HepG2 (cell line): Measurements from ENCODE around the gene PROP1. TPM values are rescaled to one million over a fixed set of nuclear protein-coding genes. Genes with fewer than 3 reads are reported as not detected.

Experiments
- ATAC-seq: fragments of 200-7000 bp; cut with Tn5 transposase; 3 replicates; pipeline ENCODE4 v1.9.1; 2020; ENCODE audit warnings: mild to moderate bottlenecking, moderate library complexity
- BruUV-seq: library from RNA; stranded (reverse); fragments of 400-500 nt; replicated peaks from 2 replicates; lab custom pipeline; 2021; lab: Mats Ljungman, UMichigan
- CTCF ChIA-PET: fragments of 300-600 bp; formaldehyde crosslinking; extraction: SDS; loops from one replicate; lab custom pipeline; 2021; ENCODE audit warnings: low total read pairs, inconsistent platforms, low intra/inter-chr PET ratio; lab: Yijun Ruan, JAX
- POLR2A ChIA-PET: fragments of 350-600 bp; sonication (Branson Sonifier 250); formaldehyde crosslinking; loops from one replicate; lab custom pipeline; 2020; ENCODE audit warnings: antibody characterized with exemption, inconsistent platforms; lab: Yijun Ruan, JAX
- DNase-seq: peaks from one replicate; pipeline ENCODE4 v3.0.0-alpha.2; 2015; ENCODE audit warnings: low spot score
- FAIRE-seq: peaks from 3 replicates; lab custom pipeline; 2011; peaks lifted over from hg19 to GRCh38; lab: Jason Lieb, UNC
- H2AFZ ChIP-seq: one replicate; pipeline ENCODE4 v1.6.1; 2011; ENCODE audit warnings: low read length, inconsistent platforms
- H3K27ac ChIP-seq: fragments of 300-600 bp; 3 replicates; pipeline ENCODE4 v1.8.0; 2011; ENCODE audit warnings: mixed run types, mild to moderate bottlenecking, mixed read lengths, low read length, inconsistent platforms; ENCODE audit not compliant: insufficient read depth; ENCODE audit errors: extremely low read length
- H3K27me3 ChIP-seq, 2 experiments: fragments of 200-600 bp in 1 of 2; 2 replicates in 1 of 2; 3 replicates in 1 of 2; pipeline versions ENCODE4 v1.6.0 to v1.8.0; 2011; ENCODE audit warnings: low read length in 2 of 2, mild to moderate bottlenecking in 2 of 2, moderate library complexity in 2 of 2, inconsistent platforms in 1 of 2; ENCODE audit not compliant: insufficient read depth in 2 of 2, control insufficient read depth in 1 of 2
- H3K36me3 ChIP-seq, 2 experiments: fragments of 200-600 bp in 1 of 2; replicated peaks in 1 of 2; 2 replicates in 1 of 2; 3 replicates in 1 of 2; pipeline versions ENCODE4 v1.5.1 to v1.8.0; 2011; ENCODE audit warnings: low read length in 2 of 2, inconsistent platforms in 1 of 2; ENCODE audit not compliant: insufficient read depth in 2 of 2, control insufficient read depth in 1 of 2
- H3K4me1 ChIP-seq: 2 replicates; pipeline ENCODE4 v1.5.1; 2012; ENCODE audit warnings: low read length, inconsistent platforms; ENCODE audit not compliant: insufficient read depth
- H3K4me2 ChIP-seq: 2 replicates; pipeline ENCODE4 v1.6.0; 2011; ENCODE audit warnings: low read depth, low read length, inconsistent platforms
- H3K4me3 ChIP-seq, 3 experiments: fragments of 200-600 bp in 1 of 3; sonication (generic), shearing (Covaris generic) in 1 of 3; replicated peaks in 1 of 3; 2 replicates each; pipeline ENCODE4 v1.5.1; 2011 to 2016; ENCODE audit warnings: low read length in 3 of 3, inconsistent platforms in 2 of 3, low read depth in 2 of 3, mild to moderate bottlenecking in 2 of 3, control low read depth in 1 of 3, mixed read lengths in 1 of 3; ENCODE audit not compliant: insufficient read depth in 1 of 3
- H3K79me2 ChIP-seq: one replicate; pipeline ENCODE4 v1.6.1; 2011; ENCODE audit warnings: low read length, inconsistent platforms; ENCODE audit not compliant: insufficient read depth
- H3K9ac ChIP-seq: 2 replicates; pipeline ENCODE4 v1.6.0; 2011; ENCODE audit warnings: mild to moderate bottlenecking, low read depth, low read length, inconsistent platforms; ENCODE audit not compliant: insufficient read depth
- H3K9me3 ChIP-seq: 2 replicates; pipeline ENCODE4 v1.5.1; 2012; ENCODE audit warnings: mild to moderate bottlenecking, low read length
- H4K20me1 ChIP-seq: 2 replicates; pipeline ENCODE4 v1.6.0; 2011; ENCODE audit warnings: inconsistent platforms, mild to moderate bottlenecking, low read length, moderate library complexity; ENCODE audit not compliant: insufficient read depth
- BRCA1 ChIP-seq: sonication (generic); formaldehyde crosslinking; IDR thresholded peaks from 2 replicates; pipeline ENCODE4 v1.4.0; 2020; ENCODE audit warnings: missing genetic modification reagents
- DBP ChIP-seq: sonication (generic); formaldehyde crosslinking; IDR thresholded peaks from 2 replicates; pipeline ENCODE4 v1.4.0; 2020; ENCODE audit warnings: missing genetic modification reagents; ENCODE audit errors: not compliant biosample characterization
- FUBP1 ChIP-seq: sonication (generic); formaldehyde crosslinking; IDR thresholded peaks from 2 replicates; pipeline ENCODE4 v1.5.1; 2020; ENCODE audit warnings: missing genetic modification reagents, mild to moderate bottlenecking, borderline replicate concordance
- HOXA9 ChIP-seq: sonication (generic); formaldehyde crosslinking; IDR thresholded peaks from 2 replicates; pipeline ENCODE4 v1.8.1; 2022; ENCODE audit warnings: missing genetic modification reagents, mild to moderate bottlenecking, moderate library complexity, borderline replicate concordance
- KDM3A ChIP-seq: IDR thresholded peaks from 2 replicates; pipeline ENCODE4 v1.6.1; 2018; ENCODE audit warnings: low read depth, missing compliant biosample characterization
- KLF6 ChIP-seq: IDR thresholded peaks from 2 replicates; pipeline ENCODE4 v1.8.0; 2016; ENCODE audit warnings: missing biosample characterization, missing genetic modification reagents
- NONO ChIP-seq, 2 experiments: fragments of 450-650 bp in 1 of 2; sonication (generic) in 1 of 2; formaldehyde crosslinking in 1 of 2; IDR thresholded peaks in 1 of 2; conservative IDR thresholded peaks in 1 of 2; 2 replicates each; pipeline versions ENCODE4 v1.6.1 to v1.8.0; 2017 to 2022; ENCODE audit warnings: mild to moderate bottlenecking in 1 of 2, missing genetic modification reagents in 1 of 2, moderate library complexity in 1 of 2
- PAF1 ChIP-seq: IDR thresholded peaks from 2 replicates; pipeline ENCODE4 v1.6.1; 2016; ENCODE audit warnings: missing genetic modification reagents, missing compliant biosample characterization
- SP5 ChIP-seq: IDR thresholded peaks from 2 replicates; pipeline ENCODE4 v1.6.1; 2016; ENCODE audit warnings: low read depth, borderline replicate concordance
- TBL1XR1 ChIP-seq: fragments of 150-350 bp; IDR thresholded peaks from 2 replicates; pipeline ENCODE4 v1.6.1; 2014; ENCODE audit warnings: borderline replicate concordance, low read length; ENCODE audit not compliant: partially characterized antibody
- ZBTB3 ChIP-seq: sonication (generic); formaldehyde crosslinking; IDR thresholded peaks from 2 replicates; pipeline ENCODE4 v1.4.0; 2020; ENCODE audit warnings: low read depth, mild to moderate bottlenecking, moderate library complexity, missing genetic modification reagents, borderline replicate concordance
- ZNF18 ChIP-seq: sonication (generic); formaldehyde crosslinking; IDR thresholded peaks from 2 replicates; pipeline ENCODE4 v1.8.0; 2022; ENCODE audit warnings: mild to moderate bottlenecking, missing genetic modification reagents; ENCODE audit not compliant: insufficient replicate concordance
- ZNF180 ChIP-seq: sonication (generic); formaldehyde crosslinking; IDR thresholded peaks from 2 replicates; pipeline ENCODE4 v1.4.0; 2020; ENCODE audit warnings: low read depth, missing genetic modification reagents, borderline replicate concordance
- WGBS: methylation state at CpG from one replicate; pipeline ENCODE4 v1.1.6; 2017; ENCODE audit warnings: low lambda C conversion rate; 5-methylcytosine and 5-hydroxymethylcytosine counted together
- in situ Hi-C: cut with HindIII; loops from 2 replicates; pipeline ENCODE4 v1.10.0; 2017; ENCODE audit warnings: low pct_unique_long_range_greater_than_20kb; ENCODE audit not compliant: extremely low pct_ligation_motif_present
- intact Hi-C: fragments of 100-400 bp; cut with micrococcal nuclease; formaldehyde crosslinking; loops from one replicate; pipeline ENCODE4 v1.10.0; 2022; ENCODE audit not compliant: unreplicated experiment
- polyA plus RNA-seq, 8 experiments: library from polyadenylated mRNA; depleted of rRNA in 3 of 8; stranded (reverse) in 7 of 8; unstranded in 1 of 8; fragments of >200 nt; fragmentation: Illumina TruSeq in 4 of 8; extraction: Trizol in 4 of 8; gene quantifications; 2 replicates each; pipeline versions ENCODE4 v1.2.1 to v1.2.3, GENCODE V29; 2011 to 2016; ENCODE audit warnings: low read depth in 4 of 8, missing spikeins in 1 of 8, mixed read lengths in 1 of 8; ENCODE audit not compliant: insufficient read depth in 1 of 8
- total RNA-seq, 5 experiments: library from RNA; depleted of rRNA; stranded (reverse); fragments of >200 nt; fragmentation: Illumina TruSeq; extraction: Trizol; gene quantifications; 2 replicates each; pipeline ENCODE4 v1.2.3, GENCODE V29; 2016; ENCODE audit warnings: low read depth in 1 of 5
- TF ChIP-seq, protein P1 (sequence below): sonication (generic); formaldehyde crosslinking; IDR thresholded peaks from 2 replicates; pipeline ENCODE4 v1.5.0; 2020; ENCODE audit warnings: mild to moderate bottlenecking, missing genetic modification reagents
- TF ChIP-seq, protein P2 (sequence below): sonication (generic); formaldehyde crosslinking; IDR thresholded peaks from 2 replicates; pipeline ENCODE4 v1.9.0; 2022; ENCODE audit warnings: missing genetic modification reagents, mild to moderate bottlenecking, borderline replicate concordance

Gene PROP1
- total and polyA plus RNA-seq, 2 of the 13 experiments (the other 11 are each of a cell fraction or from before 2014, with no cell fraction given): not detected

DNA sequence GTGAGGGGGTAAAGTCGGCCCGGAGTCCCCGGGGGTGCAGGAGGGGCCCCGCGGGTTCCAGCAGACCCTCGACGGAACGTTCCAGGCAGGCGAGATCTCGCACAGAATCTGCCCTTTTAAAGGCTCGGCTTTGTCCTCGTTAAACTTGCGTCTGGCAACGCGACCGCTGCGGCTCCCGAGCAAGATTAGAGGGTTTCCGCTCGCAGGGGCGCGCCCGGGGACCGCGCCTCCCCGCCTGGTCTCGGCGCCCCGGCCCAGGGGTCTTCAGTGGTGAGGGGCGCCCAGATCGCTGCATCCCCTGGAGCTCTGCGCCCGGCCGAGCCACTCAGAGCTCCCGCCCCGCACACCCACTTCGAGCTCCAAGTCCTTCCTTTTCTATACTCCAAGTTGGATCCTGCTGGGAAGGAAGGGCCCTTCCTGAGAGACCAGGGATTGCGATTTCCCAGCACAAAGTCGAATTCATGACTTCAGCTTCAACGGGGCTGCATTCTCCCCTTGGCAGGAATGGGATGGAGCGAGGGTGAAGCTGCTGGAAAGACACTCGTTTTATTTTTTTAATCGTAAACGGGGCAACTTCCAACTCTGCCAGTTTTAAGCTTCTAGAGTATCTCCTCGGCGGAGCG lies 11.3 kb downstream of the PROP1 start:
- ChIA-PET CTCF (no interaction called here), POLR2A (no interaction called here)
- Histone ChIP-seq H2AFZ (no peak overlapping the region), H3K79me2 (no peaks in the 10 kb centered on the region), H3K9me3 (no peaks in the 10 kb centered on the region), H3K4me3 (no peak overlapping the region), H3K4me1 (no peaks in the 10 kb centered on the region), H3K27ac (no peak overlapping the region), H3K36me3 (no peaks in the 10 kb centered on the region), H3K4me2 (no peak overlapping the region), H4K20me1 (no peaks in the 10 kb centered on the region; the same call in 1 of the 2 replicates), H3K9ac (no peak overlapping the region)
- 25% methylated on average over 10 of the region's 47 CpGs for WGBS
- no peak for FAIRE-seq
- intact Hi-C loops: no loop called here
- no TSS peak for BruUV-seq
- ATAC-seq: no peak
- no peak for DNase-seq
- TF ChIP-seq NONO (IDR thresholded peaks at IDR 0.05): no peak
- no peak for TF ChIP-seq NONO (CRISPR knock-in tag; conservative IDR thresholded peaks at IDR 0.05)
- TF ChIP-seq FUBP1 (CRISPR knock-in tag): no peak
- TF ChIP-seq TBL1XR1: no peak
- TF ChIP-seq, protein P1, sequence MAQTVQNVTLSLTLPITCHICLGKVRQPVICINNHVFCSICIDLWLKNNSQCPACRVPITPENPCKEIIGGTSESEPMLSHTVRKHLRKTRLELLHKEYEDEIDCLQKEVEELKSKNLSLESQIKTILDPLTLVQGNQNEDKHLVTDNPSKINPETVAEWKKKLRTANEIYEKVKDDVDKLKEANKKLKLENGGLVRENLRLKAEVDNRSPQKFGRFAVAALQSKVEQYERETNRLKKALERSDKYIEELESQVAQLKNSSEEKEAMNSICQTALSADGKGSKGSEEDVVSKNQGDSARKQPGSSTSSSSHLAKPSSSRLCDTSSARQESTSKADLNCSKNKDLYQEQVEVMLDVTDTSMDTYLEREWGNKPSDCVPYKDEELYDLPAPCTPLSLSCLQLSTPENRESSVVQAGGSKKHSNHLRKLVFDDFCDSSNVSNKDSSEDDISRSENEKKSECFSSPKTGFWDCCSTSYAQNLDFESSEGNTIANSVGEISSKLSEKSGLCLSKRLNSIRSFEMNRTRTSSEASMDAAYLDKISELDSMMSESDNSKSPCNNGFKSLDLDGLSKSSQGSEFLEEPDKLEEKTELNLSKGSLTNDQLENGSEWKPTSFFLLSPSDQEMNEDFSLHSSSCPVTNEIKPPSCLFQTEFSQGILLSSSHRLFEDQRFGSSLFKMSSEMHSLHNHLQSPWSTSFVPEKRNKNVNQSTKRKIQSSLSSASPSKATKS (CRISPR knock-in tag): no peak
- no peak for TF ChIP-seq HOXA9 (CRISPR knock-in tag)
- TF ChIP-seq ZNF180 (CRISPR knock-in tag): no peak
- no peak for TF ChIP-seq KDM3A
- no peak for TF ChIP-seq PAF1
- TF ChIP-seq, protein P2, sequence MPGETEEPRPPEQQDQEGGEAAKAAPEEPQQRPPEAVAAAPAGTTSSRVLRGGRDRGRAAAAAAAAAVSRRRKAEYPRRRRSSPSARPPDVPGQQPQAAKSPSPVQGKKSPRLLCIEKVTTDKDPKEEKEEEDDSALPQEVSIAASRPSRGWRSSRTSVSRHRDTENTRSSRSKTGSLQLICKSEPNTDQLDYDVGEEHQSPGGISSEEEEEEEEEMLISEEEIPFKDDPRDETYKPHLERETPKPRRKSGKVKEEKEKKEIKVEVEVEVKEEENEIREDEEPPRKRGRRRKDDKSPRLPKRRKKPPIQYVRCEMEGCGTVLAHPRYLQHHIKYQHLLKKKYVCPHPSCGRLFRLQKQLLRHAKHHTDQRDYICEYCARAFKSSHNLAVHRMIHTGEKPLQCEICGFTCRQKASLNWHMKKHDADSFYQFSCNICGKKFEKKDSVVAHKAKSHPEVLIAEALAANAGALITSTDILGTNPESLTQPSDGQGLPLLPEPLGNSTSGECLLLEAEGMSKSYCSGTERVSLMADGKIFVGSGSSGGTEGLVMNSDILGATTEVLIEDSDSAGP (CRISPR knock-in tag): no peak
- no peak for TF ChIP-seq BRCA1
- no peak for TF ChIP-seq ZNF18 (CRISPR knock-in tag)
- no peak for TF ChIP-seq KLF6 (CRISPR knock-in tag)
- no peak for TF ChIP-seq ZBTB3 (CRISPR knock-in tag)
- TF ChIP-seq DBP: no peak
- TF ChIP-seq SP5 (CRISPR knock-in tag): no peak
- TF ChIP-seq, all 625 proteins: peak for 0
- in situ Hi-C loops: loop anchor here (10.0 kb wide), 1 partner anchor 80 kb away; no protein-coding TSS in a partner anchor
- peaks cover 5 to 50% of the 10 kb centered on the region in 2 experiments; a peak in 4 of 5 replicates for H3K27me3 ChIP-seq
